SK-N-SH (cell line): ENCODE data around the gene DDX1. TPM values are rescaled to one million over a fixed set of nuclear protein-coding genes. Genes with fewer than 3 reads are reported as not detected.

Experiments used
- CTCF ChIA-PET: fragments of 300-600, 350-600 bp; formaldehyde crosslinking; extraction: SDS; loops from one replicate; lab custom pipeline; 2021; lab: Yijun Ruan, JAX
- POLR2A ChIA-PET: fragments of 350-600 bp; sonication (Branson Sonifier 250); formaldehyde crosslinking; extraction: SDS; loops from one replicate; lab custom pipeline; 2020; ENCODE audit warnings: antibody characterized with exemption, inconsistent platforms; lab: Yijun Ruan, JAX
- DNase-seq: peaks from one replicate; pipeline ENCODE4 v3.0.0; 2012
- H2AFZ ChIP-seq: fragments of 200-600 bp; sonication (generic); 2 replicates; pipeline ENCODE4 v1.8.1; 2016; ENCODE audit warnings: antibody characterized with exemption, mild to moderate bottlenecking, low read depth
- H3F3A ChIP-seq: fragments of 200-600 bp; sonication (generic); replicated peaks from 2 replicates; pipeline ENCODE3; 2016; ENCODE audit warnings: antibody characterized with exemption, mild to moderate bottlenecking; ENCODE audit not compliant: insufficient read depth
- H3K27ac ChIP-seq, 2 experiments: fragments of 200-500 bp in 1 of 2; fragments of 200-600 bp in 1 of 2; sonication (Bioruptor generic) in 1 of 2; sonication (generic), shearing (Covaris generic) in 1 of 2; 2 replicates each; pipeline versions ENCODE4 v1.5.1 to v1.6.1; 2014 to 2016; ENCODE audit warnings: low read depth in 2 of 2, inconsistent platforms in 1 of 2, low read length in 1 of 2, mild to moderate bottlenecking in 1 of 2, mixed read lengths in 1 of 2
- H3K27me3 ChIP-seq: fragments of 200-600 bp; sonication (generic), shearing (Covaris generic); 2 replicates; pipeline ENCODE4 v1.6.1; 2016; ENCODE audit warnings: mixed run types; ENCODE audit not compliant: insufficient read depth
- H3K36me3 ChIP-seq, 2 experiments: fragments of 200-500 bp in 1 of 2; fragments of 200-600 bp in 1 of 2; sonication (Bioruptor generic) in 1 of 2; sonication (generic) in 1 of 2; replicated peaks in 1 of 2; 2 replicates each; pipeline versions ENCODE3 to v1.5.1; 2014 to 2016; ENCODE audit warnings: low read length in 1 of 2, mild to moderate bottlenecking in 1 of 2; ENCODE audit not compliant: insufficient read depth in 2 of 2, control insufficient read depth in 1 of 2
- H3K4me1 ChIP-seq, 2 experiments: fragments of 200-500 bp in 1 of 2; fragments of 200-600 bp in 1 of 2; sonication (Bioruptor generic) in 1 of 2; sonication (generic), shearing (Covaris generic) in 1 of 2; 2 replicates each; pipeline versions ENCODE4 v1.5.1 to v1.6.1; 2014 to 2016; ENCODE audit warnings: low read depth in 1 of 2, low read length in 1 of 2, mixed run types in 1 of 2; ENCODE audit not compliant: insufficient read depth in 2 of 2, control insufficient read depth in 1 of 2
- H3K4me2 ChIP-seq: fragments of 200-600 bp; sonication (generic), shearing (Covaris generic); 2 replicates; pipeline ENCODE4 v1.6.1; 2017; ENCODE audit warnings: mixed run types
- H3K4me3 ChIP-seq, 2 experiments: fragments of 200-500 bp in 1 of 2; fragments of 200-600 bp in 1 of 2; sonication (Bioruptor generic) in 1 of 2; sonication (generic), shearing (Covaris generic) in 1 of 2; 2 replicates each; pipeline versions ENCODE4 v1.5.1 to v1.8.1; 2014 to 2016; ENCODE audit warnings: low read depth in 2 of 2, inconsistent platforms in 1 of 2, low read length in 1 of 2, mild to moderate bottlenecking in 1 of 2, mixed read lengths in 1 of 2, moderate library complexity in 1 of 2
- H3K79me2 ChIP-seq: fragments of 200-600 bp; sonication (generic); 2 replicates; pipeline ENCODE4 v1.8.1; 2017; ENCODE audit warnings: mild to moderate bottlenecking; ENCODE audit not compliant: insufficient read depth
- H3K9ac ChIP-seq: fragments of 200-600 bp; sonication (generic); 2 replicates; pipeline ENCODE4 v1.6.1; 2017; ENCODE audit warnings: mixed run types
- H3K9me2 ChIP-seq: fragments of 200-600 bp; sonication (generic); 2 replicates; pipeline ENCODE4 v1.6.1; 2017; ENCODE audit warnings: mixed run types
- H3K9me3 ChIP-seq: fragments of 200-600 bp; sonication (generic); 2 replicates; pipeline ENCODE4 v1.6.1; 2017; ENCODE audit warnings: mixed run types, mild to moderate bottlenecking, moderate library complexity
- H4K20me1 ChIP-seq: fragments of 200-600 bp; sonication (generic); 2 replicates; pipeline ENCODE4 v1.6.1; 2017; ENCODE audit warnings: mild to moderate bottlenecking, mixed run types; ENCODE audit not compliant: insufficient read depth
- ELF1 ChIP-seq: IDR thresholded peaks from 2 replicates; pipeline ENCODE4 v1.4.0; 2012
- EP300 ChIP-seq, 2 experiments: IDR thresholded peaks; 2 replicates each; pipeline versions ENCODE4 v1.4.0 to v1.6.1; 2012; ENCODE audit warnings: borderline replicate concordance in 1 of 2, low read depth in 1 of 2, low read length in 1 of 2
- EZH2phosphoT487 ChIP-seq: fragments of 200-600 bp; sonication (generic); IDR thresholded peaks from 2 replicates; pipeline ENCODE4 v1.6.1; 2017; ENCODE audit warnings: low read depth, mixed run types, mild to moderate bottlenecking, antibody characterized with exemption, moderate library complexity, borderline replicate concordance
- FOSL2 ChIP-seq: IDR thresholded peaks from 2 replicates; pipeline ENCODE4 v1.4.0; 2012; ENCODE audit warnings: low read depth, mild to moderate bottlenecking, moderate library complexity, borderline replicate concordance
- FOXJ3 ChIP-seq: sonication (generic); formaldehyde crosslinking; IDR thresholded peaks from 2 replicates; pipeline ENCODE4 v1.5.1; 2020; ENCODE audit warnings: mild to moderate bottlenecking, missing genetic modification reagents
- GABPA ChIP-seq: IDR thresholded peaks from 2 replicates; pipeline ENCODE4 v1.4.0; 2012; ENCODE audit warnings: low read depth, mild to moderate bottlenecking
- GATA2 ChIP-seq: sonication (generic); formaldehyde crosslinking; IDR thresholded peaks from 2 replicates; pipeline ENCODE4 v1.5.0; 2020; ENCODE audit warnings: mild to moderate bottlenecking, missing genetic modification reagents
- MEF2A ChIP-seq: IDR thresholded peaks from 2 replicates; pipeline ENCODE4 v1.4.0; 2012; ENCODE audit warnings: low read depth, borderline replicate concordance
- NFIC ChIP-seq: IDR thresholded peaks from 2 replicates; pipeline ENCODE4 v1.4.0; 2012; ENCODE audit warnings: borderline replicate concordance
- PBX3 ChIP-seq: IDR thresholded peaks from 2 replicates; pipeline ENCODE4; 2012
- RCOR1 ChIP-seq: fragments of 150-350 bp; IDR thresholded peaks from 2 replicates; pipeline ENCODE4 v1.6.1; 2017; ENCODE audit warnings: antibody characterized with exemption, low read length
- REST ChIP-seq: IDR thresholded peaks from 2 replicates; pipeline ENCODE4 v1.6.1; 2012; ENCODE audit warnings: mild to moderate bottlenecking, low read depth, low read length, moderate library complexity
- RFX5 ChIP-seq: IDR thresholded peaks from 2 replicates; pipeline ENCODE4 v1.6.1; 2012; ENCODE audit warnings: mild to moderate bottlenecking, improper control_type of control experiment, low read length
- SMC3 ChIP-seq: IDR thresholded peaks from 2 replicates; pipeline ENCODE4 v1.6.1; 2012; ENCODE audit warnings: low read depth, low read length, improper control_type of control experiment
- TEAD4 ChIP-seq: IDR thresholded peaks from 2 replicates; pipeline ENCODE4 v1.4.0; 2012; ENCODE audit warnings: mild to moderate bottlenecking, borderline replicate concordance; ENCODE audit not compliant: insufficient read depth
- USF1 ChIP-seq: IDR thresholded peaks from 2 replicates; pipeline ENCODE4 v1.4.0; 2012; ENCODE audit warnings: low read depth, borderline replicate concordance
- USF2 ChIP-seq: fragments of 150-350 bp; IDR thresholded peaks from 2 replicates; pipeline ENCODE4 v1.6.1; 2017; ENCODE audit warnings: antibody characterized with exemption, low read length, low read depth, borderline replicate concordance
- YY1 ChIP-seq: IDR thresholded peaks from 2 replicates; pipeline ENCODE4 v1.4.0; 2012; ENCODE audit warnings: low read depth, mild to moderate bottlenecking
- ZBTB33 ChIP-seq: IDR thresholded peaks from 2 replicates; pipeline ENCODE4 v1.4.0; 2012; ENCODE audit warnings: low read depth, borderline replicate concordance
- WGBS: methylation state at CpG from one replicate; pipeline ENCODE4 v1.1.6; 2017; ENCODE audit warnings: low lambda C conversion rate; 5-methylcytosine and 5-hydroxymethylcytosine counted together
- polyA plus RNA-seq, 3 experiments: library from polyadenylated mRNA; depleted of rRNA; stranded (reverse); fragments of >200 nt; gene quantifications; 2 replicates each; pipeline ENCODE4 v1.2.3, GENCODE V29; 2012

Gene DDX1
- polyA plus RNA-seq, 1 of the 3 experiments (the other 2 are of a cell fraction), result 54.5 TPM

GRCh38 chr2:15642011-15642814 is 50.5 kb downstream of the DDX1 start:
- no peak for DNase-seq
- no peaks in the 10 kb centered on the region for H4K20me1 ChIP-seq
- H3K9me3 ChIP-seq, result no peaks in the 10 kb centered on the region
- WGBS, result 88% methylated on average over 10 of the region's 12 CpGs
- no peak overlapping the region for H3K4me2 ChIP-seq
- H3K79me2 ChIP-seq, result no peaks in the 10 kb centered on the region
- H3F3A ChIP-seq, result no peaks in the 10 kb centered on the region
- ChIA-PET POLR2A (no interaction called here), CTCF (interaction anchor here (0.6 to 18.8 kb wide), 9 partner anchors 105 to 1129 kb away, joined by 3 to 214 read pairs (median 7); partner anchors contain the start of gene MYCN)
- no peak for TF ChIP-seq YY1
- TF ChIP-seq RCOR1, result no peak
- no peak for TF ChIP-seq ELF1
- no peak for TF ChIP-seq EP300 (IDR thresholded peaks at IDR 0.05; ENCODE audit: borderline replicate concordance in 1 of 2, low read depth in 1 of 2, low read length in 1 of 2)
- no peak for TF ChIP-seq USF2
- no peak for TF ChIP-seq GATA2 (CRISPR knock-in tag)
- no peak for TF ChIP-seq FOXJ3
- TF ChIP-seq FOSL2, result no peak
- TF ChIP-seq MEF2A, result no peak
- no peak for TF ChIP-seq PBX3
- TF ChIP-seq EZH2phosphoT487, result no peak
- no peak for TF ChIP-seq RFX5
- TF ChIP-seq USF1, result no peak
- no peak for TF ChIP-seq TEAD4
- no peak for TF ChIP-seq SMC3
- TF ChIP-seq ZBTB33, result no peak
- TF ChIP-seq REST, result no peak
- no peak for TF ChIP-seq NFIC
- TF ChIP-seq GABPA, result no peak
- H3K27me3 ChIP-seq, result no peaks in the 10 kb centered on the region
- H3K36me3 ChIP-seq, result peaks cover 8 to 12% of the 10 kb centered on the region in 2 experiments
- no peak overlapping the region for H3K27ac ChIP-seq
- H3K9ac ChIP-seq, result no peak overlapping the region
- H2AFZ ChIP-seq, result no peak overlapping the region
- peaks cover 0 to 5% of the 10 kb centered on the region in 2 experiments; a peak in 1 of 4 replicates for H3K4me1 ChIP-seq
- H3K4me3 ChIP-seq, result no peak overlapping the region
- no peaks in the 10 kb centered on the region for H3K9me2 ChIP-seq
